IPS-18c (cell line): Measurements from ENCODE around the gene CASP4.

Source experiments
- H3K4me3 ChIP-seq: 2 replicates; pipeline ENCODE4 v1.7.0; 2013; ENCODE audit warnings: low read depth, mild to moderate bottlenecking, low read length, moderate library complexity; ENCODE audit not compliant: insufficient read depth
- H3K9me3 ChIP-seq: one replicate; pipeline ENCODE4 v1.6.1; 2013; ENCODE audit warnings: mild to moderate bottlenecking, low read length, moderate library complexity; ENCODE audit not compliant: control insufficient read depth, insufficient read depth

The CASP4 gene

GRCh38 chr11:104912102-104912501, 56.3 kb downstream of the CASP4 start:
- H3K4me3 ChIP-seq, result no peak overlapping the region
- H3K9me3 ChIP-seq, result peaks cover 2% of the 10 kb centered on the region

GRCh38 chr11:104908186-104908531, 60.2 kb downstream of the CASP4 start:
- peaks cover 2% of the 10 kb centered on the region for H3K9me3 ChIP-seq
- H3K4me3 ChIP-seq, result no peak overlapping the region

- Histone ChIP-seq H3K9me3 (peaks cover 2% of the 10 kb centered on the region), H3K4me3 (no peak overlapping the region)
Observed at GRCh38 chr11:104907521-104908185, 60.7 kb downstream of the CASP4 start.

GRCh38 chr11:104905271-104905670, 63.1 kb downstream of the CASP4 start:
- peaks cover 2% of the 10 kb centered on the region for H3K9me3 ChIP-seq
- no peak overlapping the region for H3K4me3 ChIP-seq

- H3K4me3 ChIP-seq, result no peak overlapping the region
- no peaks in the 10 kb centered on the region for H3K9me3 ChIP-seq
Observed at GRCh38 chr11:104899226-104899625, 69.1 kb downstream of the CASP4 start.

- Histone ChIP-seq H3K9me3 (no peaks in the 10 kb centered on the region), H3K4me3 (no peak overlapping the region)
Observed at GRCh38 chr11:104898685-104899013, 69.7 kb downstream of the CASP4 start.

GRCh38 chr11:104897891-104898684, 70.3 kb downstream of the CASP4 start, which contains the start of gene CASP12:
TSS of gene CASP12 (minus strand) at chr11:104898460.
- Histone ChIP-seq H3K9me3 (no peaks in the 10 kb centered on the region), H3K4me3 (no peak within 1 kb of the TSS)

GRCh38 chr11:104895634-104896033, 72.7 kb downstream of the CASP4 start:
- Histone ChIP-seq H3K9me3 (no peaks in the 10 kb centered on the region), H3K4me3 (no peak overlapping the region)

GRCh38 chr11:104893876-104894275, 74.5 kb downstream of the CASP4 start:
- Histone ChIP-seq H3K9me3 (no peaks in the 10 kb centered on the region), H3K4me3 (no peak overlapping the region)
